H9 (cell line): ENCODE measurements around the gene UPK1A. TPM values are rescaled to one million over a fixed set of nuclear protein-coding genes. Genes with fewer than 3 reads are reported as not detected.

ENCODE experiments used
- DNase-seq: peaks from one replicate; pipeline ENCODE4 v3.0.0-alpha.2; 2017
- H2AFZ ChIP-seq: one replicate; pipeline ENCODE4 v1.6.1; 2013; ENCODE audit warnings: mild to moderate bottlenecking, low read length, control low read depth, moderate library complexity
- H2AK5ac ChIP-seq: 2 replicates; pipeline ENCODE4 v1.6.1; 2013; ENCODE audit warnings: low read length, control low read depth, mixed read lengths; ENCODE audit not compliant: insufficient read length
- H2BK120ac ChIP-seq: one replicate; pipeline ENCODE4 v1.6.1; 2013; ENCODE audit warnings: low read depth, mild to moderate bottlenecking, low read length, control low read depth, inconsistent platforms; ENCODE audit not compliant: poor library complexity, severe bottlenecking
- H2BK12ac ChIP-seq: 2 replicates; pipeline ENCODE4 v1.6.1; 2013; ENCODE audit warnings: low read length, control low read depth, mixed read lengths, low read depth; ENCODE audit not compliant: insufficient read length
- H2BK15ac ChIP-seq: 2 replicates; pipeline ENCODE4 v1.6.1; 2013; ENCODE audit warnings: low read depth, low read length, control low read depth
- H2BK20ac ChIP-seq: one replicate; pipeline ENCODE4 v1.6.1; 2013; ENCODE audit warnings: low read depth, mild to moderate bottlenecking, low read length, control low read depth, inconsistent platforms; ENCODE audit not compliant: poor library complexity, severe bottlenecking
- H2BK5ac ChIP-seq: 2 replicates; pipeline ENCODE4 v1.6.1; 2013; ENCODE audit warnings: low read length, control low read depth, mixed read lengths; ENCODE audit not compliant: insufficient read length
- H3K14ac ChIP-seq: 2 replicates; pipeline ENCODE4 v1.6.1; 2013; ENCODE audit warnings: low read length, control low read depth; ENCODE audit not compliant: insufficient read depth
- H3K18ac ChIP-seq: 2 replicates; pipeline ENCODE4 v1.6.1; 2013; ENCODE audit warnings: low read depth, mild to moderate bottlenecking, mixed read lengths, low read length, control low read depth; ENCODE audit not compliant: insufficient read length
- H3K23ac ChIP-seq: 2 replicates; pipeline ENCODE4 v1.6.1; 2013; ENCODE audit warnings: low read length, control low read depth, mixed read lengths, low read depth; ENCODE audit not compliant: insufficient read length
- H3K23me2 ChIP-seq: 2 replicates; pipeline ENCODE4 v1.6.1; 2013; ENCODE audit warnings: low read depth, mild to moderate bottlenecking, mixed read lengths, low read length, control low read depth; ENCODE audit not compliant: insufficient read length, poor library complexity, severe bottlenecking
- H3K27ac ChIP-seq: 2 replicates; pipeline ENCODE4 v1.5.1; 2013; ENCODE audit warnings: low read length, control low read depth, mixed read lengths, low read depth; ENCODE audit not compliant: insufficient read length
- H3K27me3 ChIP-seq: 2 replicates; pipeline ENCODE4 v1.6.1; 2013; ENCODE audit warnings: low read length, control low read depth, inconsistent platforms; ENCODE audit not compliant: insufficient read depth
- H3K4ac ChIP-seq: 2 replicates; pipeline ENCODE4 v1.6.1; 2013; ENCODE audit warnings: low read depth, mild to moderate bottlenecking, control low read depth, inconsistent platforms, low read length, moderate library complexity
- H3K4me1 ChIP-seq: 2 replicates; pipeline ENCODE4 v1.6.1; 2013; ENCODE audit warnings: low read length, control low read depth, inconsistent platforms; ENCODE audit not compliant: insufficient read depth
- H3K4me2 ChIP-seq: 2 replicates; pipeline ENCODE4 v1.6.1; 2013; ENCODE audit warnings: low read length, control low read depth, mixed read lengths; ENCODE audit not compliant: insufficient read length, insufficient read depth
- H3K56ac ChIP-seq: 2 replicates; pipeline ENCODE4 v1.6.1; 2013; ENCODE audit warnings: low read depth, mild to moderate bottlenecking, mixed read lengths, low read length, control low read depth; ENCODE audit not compliant: insufficient read length
- H3K79me1 ChIP-seq: 2 replicates; pipeline ENCODE4 v1.6.1; 2013; ENCODE audit warnings: low read depth, mild to moderate bottlenecking, moderate library complexity, low read length, control low read depth, inconsistent platforms; ENCODE audit not compliant: insufficient read depth, poor library complexity, severe bottlenecking
- H3K79me2 ChIP-seq: 2 replicates; pipeline ENCODE4 v1.6.1; 2013; ENCODE audit warnings: low read length, control low read depth, inconsistent platforms; ENCODE audit not compliant: insufficient read depth
- H3K9ac ChIP-seq: 2 replicates; pipeline ENCODE4 v1.6.1; 2013; ENCODE audit warnings: low read length, control low read depth, mixed read lengths; ENCODE audit not compliant: insufficient read length; ENCODE audit errors: extremely low read depth
- H3K9me3 ChIP-seq: one replicate; pipeline ENCODE4 v1.6.1; 2013; ENCODE audit warnings: low read depth, low read length, inconsistent platforms; ENCODE audit not compliant: control insufficient read depth
- H3T11ph ChIP-seq: one replicate; pipeline ENCODE4 v1.6.1; 2013; ENCODE audit warnings: mild to moderate bottlenecking, low read length, control low read depth, inconsistent platforms
- H4K20me1 ChIP-seq: one replicate; pipeline ENCODE4 v1.6.1; 2013; ENCODE audit not compliant: control insufficient read depth, insufficient read length, insufficient read depth
- H4K5ac ChIP-seq: 2 replicates; pipeline ENCODE4 v1.6.1; 2013; ENCODE audit warnings: low read depth, mild to moderate bottlenecking, mixed read lengths, low read length, control low read depth; ENCODE audit not compliant: insufficient read length
- H4K8ac ChIP-seq: replicated peaks from 2 replicates; pipeline ENCODE4 v1.6.1; 2013; ENCODE audit warnings: low read length, control low read depth, mixed read lengths, low read depth; ENCODE audit not compliant: insufficient read length
- H4K91ac ChIP-seq: 2 replicates; pipeline ENCODE4 v1.6.1; 2013; ENCODE audit warnings: low read depth, mild to moderate bottlenecking, moderate library complexity, mixed read lengths, low read length, control low read depth; ENCODE audit not compliant: insufficient read length
- H3K27ac Mint-ChIP-seq, 3 experiments: 2 replicates in 2 of 3; 3 replicates in 1 of 3; pipeline ENCODE4 v1.8.0; 2020 to 2021; ENCODE audit warnings: mixed read lengths in 3 of 3, mild to moderate bottlenecking in 1 of 3, moderate library complexity in 1 of 3
- H3K27me3 Mint-ChIP-seq: 2 replicates; pipeline ENCODE4 v1.8.0; 2021; ENCODE audit warnings: low read depth, mild to moderate bottlenecking, moderate library complexity, mixed read lengths
- H3K36me3 Mint-ChIP-seq, 3 experiments: 2 replicates in 2 of 3; 3 replicates in 1 of 3; pipeline ENCODE4 v1.8.0; 2020 to 2021; ENCODE audit warnings: low read depth in 3 of 3, mixed read lengths in 3 of 3; ENCODE audit not compliant: insufficient read depth in 1 of 3
- H3K4me1 Mint-ChIP-seq, 2 experiments: 2 replicates each; pipeline ENCODE4 v1.8.0; 2020; ENCODE audit warnings: mixed read lengths in 2 of 2
- H3K4me3 Mint-ChIP-seq, 2 experiments: 2 replicates in 1 of 2; 3 replicates in 1 of 2; pipeline ENCODE4 v1.8.0; 2020 to 2021; ENCODE audit warnings: mild to moderate bottlenecking in 2 of 2, mixed read lengths in 2 of 2, moderate library complexity in 1 of 2
- H3K9me3 Mint-ChIP-seq, 2 experiments: 2 replicates in 1 of 2; 3 replicates in 1 of 2; pipeline ENCODE4 v1.8.0; 2020; ENCODE audit warnings: mild to moderate bottlenecking in 2 of 2, mixed read lengths in 2 of 2, moderate library complexity in 1 of 2
- WGBS: extraction: QIAGEN DNeasy Blood & Tissue Kit; methylation state at CpG from one replicate; pipeline ENCODE4 v1.1.7; 2013; ENCODE audit warnings: missing lambda C conversion rate, low lambda C conversion rate, mixed read lengths; ENCODE audit not compliant: insufficient read length; ENCODE audit errors: extremely low coverage; 5-methylcytosine and 5-hydroxymethylcytosine counted together
- total RNA-seq: library from RNA; stranded (reverse); gene quantifications from 2 replicates; pipeline ENCODE4 v1.2.1, GENCODE V29; 2021
- TF ChIP-seq, protein P1 (sequence below): fragments of 200-600 bp; sonication (generic); conservative IDR thresholded peaks from 3 replicates; pipeline ENCODE4 v1.8.0; 2021; ENCODE audit warnings: antibody characterized with exemption, mild to moderate bottlenecking

UPK1A gene
- total RNA-seq, 1 experiment from 2014 or later, result 4.3 TPM

DNA sequence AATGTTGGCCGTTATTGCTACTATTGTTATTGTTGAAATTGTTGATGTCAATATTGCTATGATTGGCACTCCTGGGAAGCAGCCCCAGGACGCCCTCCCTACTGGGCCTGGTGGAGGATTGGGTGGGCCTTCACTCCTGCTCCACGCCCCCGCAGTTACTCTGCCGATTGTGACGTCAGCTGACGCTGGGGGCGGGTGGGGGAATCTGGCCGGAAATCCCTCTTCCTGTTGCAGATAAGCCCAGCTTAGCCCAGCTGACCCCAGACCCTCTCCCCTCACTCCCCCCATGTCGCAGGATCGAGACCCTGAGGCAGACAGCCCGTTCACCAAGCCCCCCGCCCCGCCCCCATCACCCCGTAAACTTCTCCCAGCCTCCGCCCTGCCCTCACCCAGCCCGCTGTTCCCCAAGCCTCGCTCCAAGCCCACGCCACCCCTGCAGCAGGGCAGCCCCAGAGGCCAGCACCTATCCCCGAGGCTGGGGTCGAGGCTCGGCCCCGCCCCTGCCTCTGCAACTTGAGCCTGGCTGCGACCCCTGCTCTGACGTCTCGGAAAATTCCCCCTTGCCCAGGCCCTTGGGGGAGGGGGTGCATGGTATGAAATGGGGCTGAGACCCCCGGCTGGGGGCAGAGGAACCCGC, 24.7 kb upstream of the UPK1A start, which contains the start of gene ETV2:
Gene ETV2 (plus strand): TSS at position 231 of the 637 bp plus-strand sequence. CDS start 716 bp downstream, outside the sequence.
- no peak within 1 kb of the TSS for H2BK15ac ChIP-seq
- H3K4me2 ChIP-seq, result peak within 1 kb of the TSS; percentile 22
- H4K8ac ChIP-seq, result no peak within 1 kb of the TSS
- no peak within 1 kb of the TSS for H3K14ac ChIP-seq
- Mint-ChIP-seq H3K27ac (peak within 1 kb of the TSS in 2 of 3 experiments; percentile 22 to 86; a peak in 3 of 7 replicates), H3K4me1 (peaks cover 34 to 42% of the 10 kb centered on the region in 2 experiments), H3K27me3 (peaks cover 20% of the 10 kb centered on the region), H3K9me3 (no peaks in the 10 kb centered on the region; a peak in 1 of 5 replicates), H3K36me3 (peaks cover 4 to 15% (median 13%) of the 10 kb centered on the region in 3 experiments; a peak in 6 of 7 replicates), H3K4me3 (peak within 1 kb of the TSS; percentile 66 to 91)
- no peak within 1 kb of the TSS for H2BK12ac ChIP-seq
- H4K5ac ChIP-seq, result no peak within 1 kb of the TSS
- no peak within 1 kb of the TSS for H3T11ph ChIP-seq
- H3K79me2 ChIP-seq, result no peaks in the 10 kb centered on the region
- H3K27ac ChIP-seq, result no peak within 1 kb of the TSS
- H3K23me2 ChIP-seq, result peaks cover 15% of the 10 kb centered on the region
- H3K23ac ChIP-seq, result no peak within 1 kb of the TSS
- no peak within 1 kb of the TSS for H2AFZ ChIP-seq
- no peaks in the 10 kb centered on the region for H3K9me3 ChIP-seq
- peak within 1 kb of the TSS; percentile 78 for H2BK20ac ChIP-seq
- no peaks in the 10 kb centered on the region for H3K79me1 ChIP-seq
- H3K9ac ChIP-seq, result no peak within 1 kb of the TSS
- WGBS, result no CpG with 5 or more reads among the region's 28 CpGs
- no peak within 1 kb of the TSS for H2AK5ac ChIP-seq
- H3K27me3 ChIP-seq, result no peaks in the 10 kb centered on the region; the same call in 1 of the 2 replicates
- H4K91ac ChIP-seq, result no peak within 1 kb of the TSS
- no peak within 1 kb of the TSS for H2BK5ac ChIP-seq
- H3K4me1 ChIP-seq, result peaks cover 10% of the 10 kb centered on the region; the same call in 1 of the 2 replicates
- H3K18ac ChIP-seq, result peak within 1 kb of the TSS; percentile 46
- H4K20me1 ChIP-seq, result no peaks in the 10 kb centered on the region
- peak; percentile 89 for DNase-seq
- TF ChIP-seq, protein P1, sequence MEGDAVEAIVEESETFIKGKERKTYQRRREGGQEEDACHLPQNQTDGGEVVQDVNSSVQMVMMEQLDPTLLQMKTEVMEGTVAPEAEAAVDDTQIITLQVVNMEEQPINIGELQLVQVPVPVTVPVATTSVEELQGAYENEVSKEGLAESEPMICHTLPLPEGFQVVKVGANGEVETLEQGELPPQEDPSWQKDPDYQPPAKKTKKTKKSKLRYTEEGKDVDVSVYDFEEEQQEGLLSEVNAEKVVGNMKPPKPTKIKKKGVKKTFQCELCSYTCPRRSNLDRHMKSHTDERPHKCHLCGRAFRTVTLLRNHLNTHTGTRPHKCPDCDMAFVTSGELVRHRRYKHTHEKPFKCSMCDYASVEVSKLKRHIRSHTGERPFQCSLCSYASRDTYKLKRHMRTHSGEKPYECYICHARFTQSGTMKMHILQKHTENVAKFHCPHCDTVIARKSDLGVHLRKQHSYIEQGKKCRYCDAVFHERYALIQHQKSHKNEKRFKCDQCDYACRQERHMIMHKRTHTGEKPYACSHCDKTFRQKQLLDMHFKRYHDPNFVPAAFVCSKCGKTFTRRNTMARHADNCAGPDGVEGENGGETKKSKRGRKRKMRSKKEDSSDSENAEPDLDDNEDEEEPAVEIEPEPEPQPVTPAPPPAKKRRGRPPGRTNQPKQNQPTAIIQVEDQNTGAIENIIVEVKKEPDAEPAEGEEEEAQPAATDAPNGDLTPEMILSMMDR, result no peak
- H3K56ac ChIP-seq, result no peak within 1 kb of the TSS
- H2BK120ac ChIP-seq, result no peak within 1 kb of the TSS
- H3K4ac ChIP-seq, result peak within 1 kb of the TSS; percentile 18; the same call in 1 of the 2 replicates
